ENCODE results near the gene CACNB3. TPM values are rescaled to one million over a fixed set of nuclear protein-coding genes. Genes with fewer than 3 reads are reported as not detected.
"Not testable (repeated sequence)": the region's sequence is repeated elsewhere in the genome, so short reads cannot be mapped to it uniquely, and the experiment has no call there.

CACNB3 gene
- total RNA-seq, 2 donors from 2014 or later = 4.6 to 21.8 TPM

DNA sequence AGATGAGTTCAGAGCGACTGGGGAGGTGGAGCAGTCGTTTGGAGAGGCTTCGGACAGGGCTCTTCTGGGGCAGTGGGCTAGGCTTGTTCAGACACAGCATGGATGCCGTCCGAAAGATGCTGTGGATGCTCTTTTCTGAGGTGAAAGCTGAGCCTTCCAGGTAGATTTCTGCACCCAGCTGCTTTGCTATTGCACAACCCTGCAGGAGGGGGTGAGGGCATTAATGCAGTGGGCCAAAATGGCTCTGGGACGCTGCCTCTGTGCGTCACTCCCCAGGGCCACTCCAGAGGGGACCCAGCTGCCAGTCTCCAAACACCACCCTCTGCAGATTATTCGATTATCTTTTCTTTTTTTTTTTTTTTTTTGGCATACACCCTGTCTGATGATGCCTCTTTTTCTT is 39.7 kb downstream of the CACNB3 start:
- TF ChIP-seq POLR2A (IDR thresholded peaks at IDR 0.05) = no peak
- TF ChIP-seq POLR2AphosphoS5 (IDR thresholded peaks at IDR 0.05) = no peak
- TF ChIP-seq, protein P1, sequence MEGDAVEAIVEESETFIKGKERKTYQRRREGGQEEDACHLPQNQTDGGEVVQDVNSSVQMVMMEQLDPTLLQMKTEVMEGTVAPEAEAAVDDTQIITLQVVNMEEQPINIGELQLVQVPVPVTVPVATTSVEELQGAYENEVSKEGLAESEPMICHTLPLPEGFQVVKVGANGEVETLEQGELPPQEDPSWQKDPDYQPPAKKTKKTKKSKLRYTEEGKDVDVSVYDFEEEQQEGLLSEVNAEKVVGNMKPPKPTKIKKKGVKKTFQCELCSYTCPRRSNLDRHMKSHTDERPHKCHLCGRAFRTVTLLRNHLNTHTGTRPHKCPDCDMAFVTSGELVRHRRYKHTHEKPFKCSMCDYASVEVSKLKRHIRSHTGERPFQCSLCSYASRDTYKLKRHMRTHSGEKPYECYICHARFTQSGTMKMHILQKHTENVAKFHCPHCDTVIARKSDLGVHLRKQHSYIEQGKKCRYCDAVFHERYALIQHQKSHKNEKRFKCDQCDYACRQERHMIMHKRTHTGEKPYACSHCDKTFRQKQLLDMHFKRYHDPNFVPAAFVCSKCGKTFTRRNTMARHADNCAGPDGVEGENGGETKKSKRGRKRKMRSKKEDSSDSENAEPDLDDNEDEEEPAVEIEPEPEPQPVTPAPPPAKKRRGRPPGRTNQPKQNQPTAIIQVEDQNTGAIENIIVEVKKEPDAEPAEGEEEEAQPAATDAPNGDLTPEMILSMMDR (IDR thresholded peaks at IDR 0.05) = no peak
- Histone ChIP-seq H3K9me3 (no peaks in the 10 kb centered on the region), H3K27ac (no peak overlapping the region), H3K27me3 (replicated peaks; ENCODE audit: insufficient read depth) (no peaks in the 10 kb centered on the region), H3K36me3 (no peaks in the 10 kb centered on the region), H3K4me3 (no peak overlapping the region), H3K4me1 (replicated peaks) (no peaks in the 10 kb centered on the region)
- DNase-seq (ENCODE audit: low spot score) = no peak
- 78% methylated on average over 8 of the region's 8 CpGs for WGBS
- intact Hi-C loops (cut with DNase I) = loop anchor here (10.0 kb wide), 1 partner anchor 77 kb away; no protein-coding TSS in a partner anchor

DNA sequence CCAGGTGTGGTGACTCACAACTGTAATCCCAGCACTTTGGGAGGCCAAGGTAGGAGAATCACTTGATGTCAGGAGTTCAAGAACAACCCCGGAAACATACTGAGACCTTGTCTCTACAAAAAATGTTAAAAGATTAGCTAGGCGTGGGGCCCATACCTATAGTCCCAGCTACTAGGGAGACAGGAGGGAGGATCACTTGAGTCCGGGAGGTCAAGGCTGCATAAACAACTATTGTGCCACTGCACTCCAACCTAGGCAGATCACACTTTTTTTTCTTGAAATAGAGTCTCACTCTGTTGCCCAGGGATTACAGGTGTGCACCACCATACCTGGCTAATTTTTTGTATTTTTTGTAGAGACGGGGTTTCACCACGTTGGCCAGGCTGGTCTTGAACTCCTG is 41.3 kb downstream of the CACNB3 start:
- Histone ChIP-seq H3K27me3 (replicated peaks; ENCODE audit: insufficient read depth) (no peaks in the 10 kb centered on the region), H3K36me3 (no peaks in the 10 kb centered on the region), H3K9me3 (no peaks in the 10 kb centered on the region), H3K4me3 (no peak overlapping the region), H3K4me1 (replicated peaks) (no peaks in the 10 kb centered on the region), H3K27ac (no peak overlapping the region)
- intact Hi-C loops (cut with DNase I) = loop anchor here (10.0 kb wide), 1 partner anchor 75 kb away; no protein-coding TSS in a partner anchor
- WGBS = 92% methylated on average over 5 of the region's 5 CpGs
- TF ChIP-seq POLR2AphosphoS5 (IDR thresholded peaks at IDR 0.05) (no peak), POLR2A (IDR thresholded peaks at IDR 0.05) (no peak)
- TF ChIP-seq, protein P1 (IDR thresholded peaks at IDR 0.05) = no peak
- no peak for DNase-seq (ENCODE audit: low spot score)

DNA sequence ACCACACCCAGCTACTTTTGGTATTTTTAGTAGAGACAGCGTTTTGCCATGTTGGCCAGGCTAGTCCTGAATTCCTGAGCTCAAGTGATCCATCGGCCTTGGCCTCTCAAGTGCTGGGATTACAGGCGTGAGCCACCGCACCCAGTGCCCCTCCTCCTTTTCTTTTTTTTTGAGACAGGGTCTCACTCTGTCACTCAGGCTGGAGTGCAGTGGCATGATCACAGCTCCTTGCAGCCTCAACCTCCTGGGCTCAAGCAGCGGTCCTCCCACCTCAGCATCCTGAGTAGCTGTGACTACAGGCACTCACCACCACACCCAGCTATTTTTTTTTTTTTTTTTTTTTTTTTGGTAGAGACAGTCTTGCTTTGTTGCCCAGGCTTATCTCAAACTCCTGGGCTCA is 41.9 kb downstream of the CACNB3 start:
- H3K9me3 ChIP-seq; H3K27ac ChIP-seq; H3K27me3 ChIP-seq (replicated peaks; ENCODE audit: insufficient read depth); intact Hi-C loops (cut with DNase I); DNase-seq (ENCODE audit: low spot score); H3K4me1 ChIP-seq (replicated peaks); H3K4me3 ChIP-seq; H3K36me3 ChIP-seq: not testable (repeated sequence)
- 90% methylated on average over 5 of the region's 5 CpGs for WGBS

DNA sequence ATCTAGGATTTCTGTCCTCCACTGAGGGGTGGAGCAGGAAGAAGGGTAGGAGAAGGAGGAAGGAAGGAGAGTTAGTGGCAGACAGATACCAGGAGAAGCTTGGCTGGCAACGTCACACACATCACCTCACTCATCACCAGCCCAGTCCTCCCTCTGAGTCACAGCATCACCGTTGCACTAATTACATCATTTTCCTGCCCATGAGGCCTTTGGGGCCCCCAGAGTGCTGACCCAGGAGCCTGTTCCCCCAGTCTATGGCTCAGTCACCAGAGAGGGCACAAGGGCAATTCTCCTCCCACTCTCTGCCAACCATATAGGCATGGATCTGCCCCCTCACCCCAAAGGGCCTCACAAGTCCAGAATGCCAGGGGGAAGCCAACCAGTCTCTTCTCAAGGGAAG is 42.8 kb downstream of the CACNB3 start:
- intact Hi-C loops (cut with DNase I) = no loop called here
- H3K9me3 ChIP-seq = no peaks in the 10 kb centered on the region
- 69% methylated on average over 2 of the region's 2 CpGs for WGBS
- no peaks in the 10 kb centered on the region for H3K4me1 ChIP-seq (replicated peaks)
- TF ChIP-seq POLR2A (IDR thresholded peaks at IDR 0.05) (no peak), POLR2AphosphoS5 (IDR thresholded peaks at IDR 0.05) (no peak)
- TF ChIP-seq, protein P1 (IDR thresholded peaks at IDR 0.05) = no peak
- H3K27me3 ChIP-seq (replicated peaks; ENCODE audit: insufficient read depth) = no peaks in the 10 kb centered on the region
- no peak overlapping the region for H3K4me3 ChIP-seq
- no peaks in the 10 kb centered on the region for H3K36me3 ChIP-seq
- no peak for DNase-seq (ENCODE audit: low spot score)
- H3K27ac ChIP-seq = no peak overlapping the region

DNA sequence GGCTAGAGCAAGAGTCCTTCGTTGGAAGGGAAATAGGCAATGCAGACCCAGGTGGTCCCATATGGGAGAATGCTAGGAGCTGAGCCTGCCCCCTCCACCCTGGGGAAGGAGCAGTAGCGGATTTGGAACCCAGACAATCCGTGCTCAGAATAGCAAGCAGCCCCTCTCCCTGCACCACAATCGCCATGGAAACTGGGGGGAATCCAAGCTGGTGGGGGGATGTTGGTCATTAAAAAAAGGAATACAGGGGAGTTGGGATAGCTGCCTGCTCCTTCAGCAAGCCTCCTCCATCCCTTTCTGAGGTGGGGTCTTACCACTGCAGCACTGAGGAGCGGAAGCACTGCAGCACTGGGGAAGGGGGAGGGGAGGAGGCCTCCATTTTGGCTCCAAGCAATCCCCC is 44.5 kb downstream of the CACNB3 start:
- Histone ChIP-seq H3K36me3 (no peaks in the 10 kb centered on the region), H3K4me3 (no peak overlapping the region), H3K9me3 (no peaks in the 10 kb centered on the region), H3K27ac (no peak overlapping the region), H3K4me1 (replicated peaks) (no peaks in the 10 kb centered on the region), H3K27me3 (replicated peaks; ENCODE audit: insufficient read depth) (no peaks in the 10 kb centered on the region)
- intact Hi-C loops (cut with DNase I) = no loop called here
- 80% methylated on average over 5 of the region's 5 CpGs for WGBS
- DNase-seq (ENCODE audit: low spot score) = no peak
- no peak for TF ChIP-seq POLR2AphosphoS5 (IDR thresholded peaks at IDR 0.05)
- TF ChIP-seq POLR2A (IDR thresholded peaks at IDR 0.05) = no peak
- TF ChIP-seq, protein P1 (IDR thresholded peaks at IDR 0.05) = no peak

Data from prostate gland (tissue), 2 donors.